Myocyte (in vitro differentiated cells): ENCODE results near the gene SNX3. TPM values are rescaled to one million over a fixed set of nuclear protein-coding genes. Genes with fewer than 3 reads are reported as not detected.
A peak's percentile ranks its signal among the peaks of the same experiment; 100 is the strongest.
"Not testable (repeated sequence)": the region's sequence is repeated elsewhere in the genome, so short reads cannot be mapped to it uniquely, and the experiment has no call there.

ENCODE experiments used
- DNase-seq: peaks from one replicate; pipeline ENCODE4 v3.0.0-alpha.2; 2012; ENCODE audit warnings: low read depth
- total RNA-seq: library from RNA; depleted of rRNA; stranded (reverse); fragments of >200 nt; gene quantifications from 2 replicates; pipeline ENCODE4 v1.2.3, GENCODE V29; 2014

Gene SNX3
- total RNA-seq, 1 donor from 2014 or later, result 181 TPM

GRCh38 chr6:108263371-108263770 lies 2.5 kb upstream of the SNX3 start:
- no peak for DNase-seq

- peak; percentile 37 for DNase-seq
Measured at GRCh38 chr6:108260126-108260808, 573 bp downstream of the SNX3 start.

- DNase-seq, result no peak
Measured at GRCh38 chr6:108254433-108255410, 6.1 kb downstream of the SNX3 start.

- no peak for DNase-seq
Measured at GRCh38 chr6:108253241-108253640, 7.6 kb downstream of the SNX3 start.

- DNase-seq, result no peak
Measured at GRCh38 chr6:108252055-108252454, 8.8 kb downstream of the SNX3 start.

- DNase-seq, result peak; percentile 28
Measured at GRCh38 chr6:108251252-108251651, 9.6 kb downstream of the SNX3 start.

- peak; percentile 15 for DNase-seq
Measured at GRCh38 chr6:108250240-108250866, 10.5 kb downstream of the SNX3 start.

GRCh38 chr6:108247965-108248536 lies 12.8 kb downstream of the SNX3 start:
- DNase-seq, result no peak

- not testable (repeated sequence) for DNase-seq
Measured at GRCh38 chr6:108245095-108245494, 15.7 kb downstream of the SNX3 start.

- DNase-seq, result no peak
Measured at GRCh38 chr6:108243836-108244235, 17.0 kb downstream of the SNX3 start.

- peak; percentile 65 for DNase-seq
Measured at GRCh38 chr6:108242721-108243120, 18.1 kb downstream of the SNX3 start.

GRCh38 chr6:108242259-108242658 lies 18.6 kb downstream of the SNX3 start:
- no peak for DNase-seq

- no peak for DNase-seq
Measured at GRCh38 chr6:108238322-108238721, 22.5 kb downstream of the SNX3 start.

GRCh38 chr6:108236791-108237190 lies 24.0 kb downstream of the SNX3 start:
- no peak for DNase-seq

GRCh38 chr6:108235127-108235526 lies 25.7 kb downstream of the SNX3 start:
- DNase-seq, result no peak

GRCh38 chr6:108228416-108228815 lies 32.4 kb downstream of the SNX3 start:
- DNase-seq, result no peak

GRCh38 chr6:108227290-108227689 lies 33.5 kb downstream of the SNX3 start:
- no peak for DNase-seq

- no peak for DNase-seq
Measured at GRCh38 chr6:108222504-108222903, 38.3 kb downstream of the SNX3 start.

- DNase-seq, result no peak
Measured at GRCh38 chr6:108222064-108222463, 38.8 kb downstream of the SNX3 start.

GRCh38 chr6:108211671-108212070 lies 49.2 kb downstream of the SNX3 start:
- no peak for DNase-seq

- DNase-seq, result no peak
Measured at GRCh38 chr6:108210556-108210955, 50.3 kb downstream of the SNX3 start.

- DNase-seq, result no peak
Measured at GRCh38 chr6:108209738-108210137, 51.1 kb downstream of the SNX3 start.
